ENCODE data around the gene ZNF219. TPM values are rescaled to one million over a fixed set of nuclear protein-coding genes. Genes with fewer than 3 reads are reported as not detected.

ZNF219 gene
- 78.8 TPM for polyA plus RNA-seq (2012; ENCODE audit: insufficient read depth, insufficient read length, low read depth)

DNA sequence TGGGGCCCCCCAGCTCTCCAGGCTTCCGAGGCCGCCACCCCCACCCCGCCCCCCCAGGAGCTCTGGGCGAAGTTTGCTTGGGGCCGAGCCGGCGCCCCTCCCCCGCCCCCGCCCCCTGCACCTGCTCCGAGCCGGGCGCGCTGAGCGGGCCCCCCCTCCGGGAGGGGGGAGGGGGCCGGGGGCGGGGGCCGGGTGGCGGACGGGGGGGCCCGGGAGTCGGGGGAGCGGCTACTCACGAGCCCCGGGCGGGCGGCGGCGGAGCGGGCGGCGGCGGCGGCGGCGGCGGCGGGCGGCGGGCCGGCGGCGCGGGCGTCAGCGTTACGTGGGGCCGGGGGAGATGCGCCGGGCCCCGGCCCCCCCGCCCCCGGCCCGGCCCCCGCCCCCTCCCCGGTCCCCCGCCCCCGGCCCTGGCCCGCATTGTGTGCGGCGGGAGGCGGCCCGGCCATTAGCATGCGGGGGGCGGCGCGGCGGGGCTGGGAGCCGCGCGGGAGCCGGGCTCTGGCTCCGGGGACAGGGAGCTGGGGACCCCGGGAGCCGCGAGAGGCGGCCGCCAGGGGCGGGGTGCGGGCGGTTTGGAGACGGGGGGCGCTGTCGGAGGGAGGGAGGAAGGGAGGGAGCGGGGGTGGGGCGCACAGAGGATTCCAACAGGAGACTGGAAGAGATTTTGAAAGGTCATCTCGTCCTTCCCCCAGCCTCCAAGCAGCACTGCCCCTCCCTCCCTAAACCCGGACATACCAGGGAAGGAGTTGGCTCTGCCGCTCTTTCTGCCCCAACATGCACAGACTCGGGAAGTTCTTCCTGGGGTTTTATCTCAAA lies at the start of gene ZNF219:
TSS of gene ZNF219 (minus strand) at position 580 of the 816 bp plus-strand sequence. CDS start 5,064 bp downstream, outside the sequence.
- no peaks in the 10 kb centered on the region for H3K9me3 ChIP-seq
- no peaks in the 10 kb centered on the region for H3K36me3 ChIP-seq
- TF ChIP-seq, protein P1, sequence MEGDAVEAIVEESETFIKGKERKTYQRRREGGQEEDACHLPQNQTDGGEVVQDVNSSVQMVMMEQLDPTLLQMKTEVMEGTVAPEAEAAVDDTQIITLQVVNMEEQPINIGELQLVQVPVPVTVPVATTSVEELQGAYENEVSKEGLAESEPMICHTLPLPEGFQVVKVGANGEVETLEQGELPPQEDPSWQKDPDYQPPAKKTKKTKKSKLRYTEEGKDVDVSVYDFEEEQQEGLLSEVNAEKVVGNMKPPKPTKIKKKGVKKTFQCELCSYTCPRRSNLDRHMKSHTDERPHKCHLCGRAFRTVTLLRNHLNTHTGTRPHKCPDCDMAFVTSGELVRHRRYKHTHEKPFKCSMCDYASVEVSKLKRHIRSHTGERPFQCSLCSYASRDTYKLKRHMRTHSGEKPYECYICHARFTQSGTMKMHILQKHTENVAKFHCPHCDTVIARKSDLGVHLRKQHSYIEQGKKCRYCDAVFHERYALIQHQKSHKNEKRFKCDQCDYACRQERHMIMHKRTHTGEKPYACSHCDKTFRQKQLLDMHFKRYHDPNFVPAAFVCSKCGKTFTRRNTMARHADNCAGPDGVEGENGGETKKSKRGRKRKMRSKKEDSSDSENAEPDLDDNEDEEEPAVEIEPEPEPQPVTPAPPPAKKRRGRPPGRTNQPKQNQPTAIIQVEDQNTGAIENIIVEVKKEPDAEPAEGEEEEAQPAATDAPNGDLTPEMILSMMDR (IDR thresholded peaks at IDR 0.05; ENCODE audit: low read depth, low read length): no peak
- DNase-seq: peak; percentile 48
- peak within 1 kb of the TSS; percentile 82 for H3K4me3 ChIP-seq (ENCODE audit: low read depth, low read length)
- H3K27me3 ChIP-seq: no peaks in the 10 kb centered on the region
- peaks cover 40% of the 10 kb centered on the region for H3K4me1 ChIP-seq

- H3K36me3 ChIP-seq: no peaks in the 10 kb centered on the region
- no peaks in the 10 kb centered on the region for H3K4me1 ChIP-seq
- no peak overlapping the region for H3K4me3 ChIP-seq (ENCODE audit: low read depth, low read length)
- TF ChIP-seq, protein P1 (IDR thresholded peaks at IDR 0.05; ENCODE audit: low read depth, low read length): no peak
- H3K27me3 ChIP-seq: peaks cover 24% of the 10 kb centered on the region
- H3K9me3 ChIP-seq: no peaks in the 10 kb centered on the region
- no peak for DNase-seq
Measured at GRCh38 chr14:21145437-21145836, 47.0 kb upstream of the ZNF219 start.

- Histone ChIP-seq H3K36me3 (no peaks in the 10 kb centered on the region), H3K9me3 (no peaks in the 10 kb centered on the region), H3K4me3 (ENCODE audit: low read depth, low read length) (no peak overlapping the region), H3K27me3 (peaks cover 19% of the 10 kb centered on the region), H3K4me1 (no peaks in the 10 kb centered on the region; the same call in 1 of the 2 replicates)
- no peak for DNase-seq
- TF ChIP-seq, protein P1 (IDR thresholded peaks at IDR 0.05; ENCODE audit: low read depth, low read length): no peak
Measured at GRCh38 chr14:21142357-21142756, 43.9 kb upstream of the ZNF219 start.

- no peaks in the 10 kb centered on the region for H3K9me3 ChIP-seq
- no peak overlapping the region for H3K4me3 ChIP-seq (ENCODE audit: low read depth, low read length)
- no peaks in the 10 kb centered on the region; the same call in 1 of the 2 replicates for H3K4me1 ChIP-seq
- TF ChIP-seq, protein P1 (IDR thresholded peaks at IDR 0.05; ENCODE audit: low read depth, low read length): peak; percentile 76
- H3K36me3 ChIP-seq: no peaks in the 10 kb centered on the region
- DNase-seq: no peak
- peaks cover 15% of the 10 kb centered on the region for H3K27me3 ChIP-seq
Measured at GRCh38 chr14:21136024-21136423, 37.6 kb upstream of the ZNF219 start.

GRCh38 chr14:21133901-21134300 lies 35.4 kb upstream of the ZNF219 start:
- H3K4me1 ChIP-seq: no peaks in the 10 kb centered on the region
- DNase-seq: no peak
- H3K4me3 ChIP-seq (ENCODE audit: low read depth, low read length): no peak overlapping the region
- TF ChIP-seq, protein P1 (IDR thresholded peaks at IDR 0.05; ENCODE audit: low read depth, low read length): no peak
- H3K9me3 ChIP-seq: no peaks in the 10 kb centered on the region
- no peaks in the 10 kb centered on the region for H3K36me3 ChIP-seq
- H3K27me3 ChIP-seq: peaks cover 13% of the 10 kb centered on the region

GRCh38 chr14:21123429-21123828 lies 25.0 kb upstream of the ZNF219 start:
- no peak overlapping the region for H3K4me3 ChIP-seq (ENCODE audit: low read depth, low read length)
- TF ChIP-seq, protein P1 (IDR thresholded peaks at IDR 0.05; ENCODE audit: low read depth, low read length): no peak
- no peak for DNase-seq
- no peaks in the 10 kb centered on the region for H3K9me3 ChIP-seq
- H3K27me3 ChIP-seq: peaks cover 21% of the 10 kb centered on the region
- no peaks in the 10 kb centered on the region for H3K4me1 ChIP-seq
- H3K36me3 ChIP-seq: no peaks in the 10 kb centered on the region

Data from BE2C (cell line).